Measurements from ENCODE around the gene NOS1AP. TPM values are rescaled to one million over a fixed set of nuclear protein-coding genes. Genes with fewer than 3 reads are reported as not detected.

The NOS1AP gene
- polyA plus RNA-seq, 3 donors: 0.12 TPM; not detected in 2

GRCh38 chr1:162088281-162088969, 18.9 kb downstream of the NOS1AP start:
- Mint-ChIP-seq H3K4me3 (no peak overlapping the region), H3K4me1 (no peaks in the 10 kb centered on the region), H3K9me3 (peaks cover 0 to 4% (median 0%) of the 10 kb centered on the region in 7 donors), H3K27ac (no peak overlapping the region), H3K36me3 (no peaks in the 10 kb centered on the region), H3K27me3 (ENCODE audit: low read depth in 3 of 3) (peaks cover 0 to 4% (median 3%) of the 10 kb centered on the region in 3 donors)
- Histone ChIP-seq H3K9ac (ENCODE audit: insufficient read depth, low read length, poor library complexity, severe bottlenecking) (no peak overlapping the region), H3K79me2 (ENCODE audit: insufficient read depth, low read length) (no peaks in the 10 kb centered on the region), H3K27me3 (ENCODE audit: control insufficient read depth in 2 of 2, insufficient read depth in 2 of 2, low read length in 2 of 2) (no peaks in the 10 kb centered on the region), H4K20me1 (ENCODE audit: insufficient read depth, low read length) (no peaks in the 10 kb centered on the region), H3K4me1 (ENCODE audit: control insufficient read depth in 1 of 2, insufficient read depth in 2 of 2, low read length in 2 of 2) (no peaks in the 10 kb centered on the region), H3K27ac (ENCODE audit: low read depth in 1 of 2, low read length in 2 of 2) (no peak overlapping the region), H3K4me2 (replicated peaks; ENCODE audit: extremely low read depth, low read length, poor library complexity, severe bottlenecking) (no peak overlapping the region), H3K4me3 (replicated peaks in 1 of 3; ENCODE audit: low read depth in 2 of 3, low read length in 3 of 3) (no peak overlapping the region), H3K9me3 (replicated peaks in 1 of 2; ENCODE audit: control insufficient read depth in 1 of 2, insufficient read depth in 1 of 2, low read length in 2 of 2) (no peaks in the 10 kb centered on the region), H3K36me3 (replicated peaks in 1 of 2; ENCODE audit: control insufficient read depth in 1 of 2, insufficient read depth in 2 of 2, low read length in 2 of 2) (no peaks in the 10 kb centered on the region), H2AFZ (ENCODE audit: insufficient read depth, low read depth, low read length, poor library complexity, severe bottlenecking) (no peak overlapping the region)
- TF ChIP-seq CTCF (IDR thresholded peaks at IDR 0.05): no peak
- 100% methylated on average over 1 of the region's 5 CpGs for WGBS (ENCODE audit: insufficient coverage)
- DNase-seq: no peak
- intact Hi-C loops (cut with micrococcal nuclease): no loop called here

GRCh38 chr1:162089748-162090147, 20.3 kb downstream of the NOS1AP start:
- H3K27me3 ChIP-seq (ENCODE audit: control insufficient read depth in 2 of 2, insufficient read depth in 2 of 2, low read length in 2 of 2): peaks cover 0 to 3% of the 10 kb centered on the region in 2 donors
- TF ChIP-seq CTCF (IDR thresholded peaks at IDR 0.05): no peak
- H3K79me2 ChIP-seq (ENCODE audit: insufficient read depth, low read length): no peaks in the 10 kb centered on the region
- H4K20me1 ChIP-seq (ENCODE audit: insufficient read depth, low read length): no peaks in the 10 kb centered on the region
- WGBS (ENCODE audit: insufficient coverage): no CpG with 5 or more reads among the region's 2 CpGs
- H2AFZ ChIP-seq (ENCODE audit: insufficient read depth, low read depth, low read length, poor library complexity, severe bottlenecking): no peak overlapping the region
- no peak overlapping the region for H3K4me2 ChIP-seq (replicated peaks; ENCODE audit: extremely low read depth, low read length, poor library complexity, severe bottlenecking)
- H3K9ac ChIP-seq (ENCODE audit: insufficient read depth, low read length, poor library complexity, severe bottlenecking): no peak overlapping the region
- DNase-seq: no peak
- Mint-ChIP-seq H3K9me3 (peaks cover 0 to under 1% (median 0%) of the 10 kb centered on the region in 7 donors), H3K4me1 (no peaks in the 10 kb centered on the region), H3K36me3 (no peaks in the 10 kb centered on the region), H3K4me3 (no peak overlapping the region), H3K27ac (no peak overlapping the region), H3K27me3 (ENCODE audit: low read depth in 3 of 3) (peaks cover 0 to 4% (median 4%) of the 10 kb centered on the region in 3 donors)
- no peaks in the 10 kb centered on the region for H3K4me1 ChIP-seq (ENCODE audit: control insufficient read depth in 1 of 2, insufficient read depth in 2 of 2, low read length in 2 of 2)
- no peak overlapping the region for H3K4me3 ChIP-seq (replicated peaks in 1 of 3; ENCODE audit: low read depth in 2 of 3, low read length in 3 of 3)
- H3K36me3 ChIP-seq (replicated peaks in 1 of 2; ENCODE audit: control insufficient read depth in 1 of 2, insufficient read depth in 2 of 2, low read length in 2 of 2): no peaks in the 10 kb centered on the region
- no peaks in the 10 kb centered on the region for H3K9me3 ChIP-seq (replicated peaks in 1 of 2; ENCODE audit: control insufficient read depth in 1 of 2, insufficient read depth in 1 of 2, low read length in 2 of 2)
- intact Hi-C loops (cut with micrococcal nuclease): no loop called here
- H3K27ac ChIP-seq (ENCODE audit: low read depth in 1 of 2, low read length in 2 of 2): no peak overlapping the region
